Activated naive CD4-positive, alpha-beta T cell (primary cell): Measurements from ENCODE around the gene CTTN.
A peak's percentile ranks its signal among the peaks of the same experiment; 100 is the strongest.

Source experiments
- DNase-seq, 4 experiments: peaks; one replicate each; lab custom pipeline; 2025; lab: John Stamatoyannopoulos, UW

The CTTN gene

DNA sequence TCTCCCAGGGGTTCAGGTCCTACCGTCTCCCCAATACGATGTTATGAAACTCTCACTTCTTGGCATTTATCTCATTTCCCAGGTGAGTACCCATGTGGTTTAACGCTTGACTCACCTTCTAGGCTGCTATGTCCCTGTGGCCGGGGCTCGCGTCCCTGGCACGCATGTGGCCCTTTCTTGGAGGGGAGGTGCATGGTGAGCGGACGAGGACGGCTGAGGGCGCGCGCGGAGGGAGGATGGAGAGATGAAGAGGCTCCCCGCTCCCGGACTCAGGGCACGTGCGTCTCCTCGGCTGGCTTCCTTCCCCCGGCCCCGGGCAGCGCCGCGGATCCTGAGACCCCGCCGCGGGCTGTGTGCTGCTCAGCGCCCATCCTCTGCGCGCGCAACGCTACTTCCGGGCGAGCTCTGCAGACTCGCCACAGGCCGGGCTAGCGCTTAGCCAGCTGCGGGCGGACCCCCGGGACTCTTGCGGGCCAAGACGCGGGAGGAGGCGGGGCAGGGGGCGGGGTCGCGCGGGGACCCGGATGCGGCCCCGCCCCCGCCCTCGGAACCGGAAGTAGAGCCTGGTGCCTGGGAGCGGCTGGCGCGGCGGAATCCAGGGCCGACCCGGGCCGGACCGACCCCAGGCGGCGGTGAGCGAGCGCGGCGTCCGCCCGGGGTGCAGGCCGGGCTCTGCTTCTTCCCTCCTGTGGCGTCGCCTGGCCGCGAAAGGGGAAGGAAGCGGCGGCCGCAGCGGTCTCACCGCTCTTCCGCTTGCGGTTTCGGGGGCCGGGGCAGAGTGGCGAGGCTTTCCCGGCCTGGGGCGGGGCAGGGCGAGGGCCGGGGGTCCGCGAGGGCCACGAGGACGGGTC, at the start of gene CTTN:
TSS of gene CTTN (plus strand) at position 547 of the 851 bp plus-strand sequence. CDS start 8,769 bp downstream, outside the sequence.
- peak; percentile 26 to 55 (median 41) for DNase-seq

DNA sequence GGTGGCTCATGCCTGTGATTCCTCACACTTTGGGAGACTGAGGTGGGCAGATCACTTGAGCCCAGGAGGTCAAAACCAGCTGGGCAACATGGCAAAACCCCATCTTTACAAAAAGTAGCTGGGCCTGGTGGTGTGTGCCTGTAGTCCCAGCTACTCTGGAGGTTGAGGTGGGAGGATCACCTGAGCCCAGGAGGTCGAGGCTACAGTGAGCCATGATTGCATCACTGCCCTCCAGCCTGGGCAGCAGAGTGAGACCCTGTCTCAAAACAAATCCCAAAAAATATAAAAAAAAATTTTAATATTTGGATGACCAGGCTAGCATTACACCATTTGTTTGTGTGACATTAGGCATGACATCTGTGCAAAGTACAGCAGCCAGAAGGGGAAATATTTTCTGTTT, 49.7 kb upstream of the CTTN start:
- DNase-seq, result no peak

DNA sequence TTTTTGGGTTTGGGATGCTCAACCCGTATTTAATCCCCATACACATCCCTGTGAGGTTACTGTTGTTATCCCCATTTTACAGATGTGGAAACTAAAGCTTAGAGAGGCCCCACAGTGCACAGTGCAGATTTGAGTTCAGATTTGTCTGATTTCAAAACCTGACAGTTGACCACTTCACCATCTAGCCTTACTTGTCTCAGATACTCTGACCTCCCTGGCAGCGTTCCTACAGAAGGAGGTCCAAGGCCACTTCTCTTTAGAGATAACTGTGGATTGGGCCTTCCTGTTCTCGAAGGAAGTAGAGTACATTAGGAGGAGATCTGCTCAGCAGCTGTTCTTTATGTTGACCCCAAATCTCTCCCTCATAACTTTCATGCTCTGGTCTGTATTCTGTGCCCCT, 46.7 kb upstream of the CTTN start:
- no peak for DNase-seq

DNA sequence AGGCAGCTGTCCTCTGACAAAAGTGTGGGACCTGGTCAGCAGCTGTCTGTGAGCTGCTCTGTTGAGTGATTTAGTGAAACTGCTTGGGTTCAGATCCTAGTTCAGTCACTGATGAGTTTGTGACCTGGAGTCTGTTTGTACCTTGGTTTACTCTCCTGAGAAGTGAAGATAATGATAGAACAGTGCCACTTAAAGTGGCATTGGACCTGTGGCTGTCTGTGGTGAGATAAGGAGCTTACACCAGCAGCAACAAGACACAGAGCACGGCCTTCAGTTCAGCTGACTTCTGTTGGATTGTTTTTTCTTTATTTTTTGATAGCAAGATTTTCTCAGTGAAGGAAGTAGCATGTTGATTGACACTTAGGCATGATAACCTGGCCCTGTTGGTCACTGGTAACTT, 46.2 kb upstream of the CTTN start:
- no peak for DNase-seq

DNA sequence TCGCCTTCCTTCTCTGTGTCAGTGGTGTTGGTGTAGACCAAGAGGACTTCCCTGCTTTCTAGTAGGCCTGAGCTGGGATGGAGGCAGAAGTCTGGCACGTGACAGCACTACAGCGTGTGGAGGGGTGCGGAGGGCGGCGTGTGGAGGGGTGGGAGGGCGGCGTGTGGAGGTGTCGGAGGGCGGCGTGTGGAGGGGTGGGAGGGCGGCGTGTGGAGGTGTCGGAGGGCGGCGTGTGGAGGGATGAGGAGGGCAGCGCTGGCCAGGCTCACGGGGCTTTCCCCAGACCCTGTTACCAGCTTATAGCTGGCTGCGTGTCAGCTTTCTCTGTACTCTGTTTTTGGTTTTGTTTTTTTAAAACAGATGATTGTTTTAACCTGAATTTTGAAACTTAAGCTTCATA, 45.7 kb upstream of the CTTN start:
- DNase-seq, result no peak

DNA sequence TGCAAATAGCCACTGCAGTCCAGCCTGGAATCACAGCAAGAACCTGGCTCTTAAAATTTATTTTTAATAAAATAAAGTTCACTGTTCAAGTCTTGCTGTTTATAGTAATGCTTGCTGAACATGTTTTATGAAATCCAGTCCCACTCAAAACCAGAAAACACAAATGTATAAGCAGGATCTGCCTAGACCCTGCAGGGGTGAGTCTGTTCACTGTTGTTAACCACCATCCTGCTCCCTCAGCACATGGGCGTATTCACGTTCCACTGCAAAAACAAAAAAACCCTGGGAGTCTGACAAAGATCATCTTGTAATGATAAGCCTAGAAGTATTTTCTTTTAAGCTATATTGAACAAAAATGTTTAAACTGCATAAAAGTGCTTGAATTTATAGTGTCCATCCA, 45.0 kb upstream of the CTTN start:
- DNase-seq, result no peak

DNA sequence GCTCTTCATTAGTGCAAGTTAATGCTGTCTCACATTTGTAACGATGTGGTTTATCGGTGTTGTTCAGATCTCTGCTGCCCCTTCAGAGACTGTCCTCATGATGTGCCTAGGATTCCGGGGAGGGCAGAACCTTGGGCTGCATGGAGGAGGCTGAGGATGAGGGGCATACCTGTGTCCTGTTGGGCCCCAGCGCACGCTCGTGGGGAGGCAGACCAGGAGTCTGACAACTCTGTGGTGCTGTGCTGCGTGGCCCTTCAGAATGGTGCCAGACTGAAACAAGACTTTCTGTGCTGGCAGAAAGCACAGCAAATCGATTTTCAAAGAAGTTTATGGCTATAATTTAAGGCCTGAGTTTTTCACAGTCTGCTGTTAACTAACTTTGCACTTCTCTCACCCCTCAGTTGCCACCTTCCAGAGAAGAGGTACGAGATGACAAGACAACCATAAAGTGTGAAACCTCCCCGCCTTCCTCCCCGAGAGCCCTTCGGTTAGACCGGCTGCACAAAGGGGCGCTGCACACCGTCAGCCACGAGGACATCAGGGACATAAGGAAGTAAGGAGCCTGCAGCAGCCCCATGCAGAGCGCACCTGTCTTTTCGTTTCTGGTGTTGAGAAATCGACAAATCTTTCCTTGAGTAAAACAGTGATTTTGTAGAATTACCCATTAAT, 44.3 kb upstream of the CTTN start:
- DNase-seq, result no peak

DNA sequence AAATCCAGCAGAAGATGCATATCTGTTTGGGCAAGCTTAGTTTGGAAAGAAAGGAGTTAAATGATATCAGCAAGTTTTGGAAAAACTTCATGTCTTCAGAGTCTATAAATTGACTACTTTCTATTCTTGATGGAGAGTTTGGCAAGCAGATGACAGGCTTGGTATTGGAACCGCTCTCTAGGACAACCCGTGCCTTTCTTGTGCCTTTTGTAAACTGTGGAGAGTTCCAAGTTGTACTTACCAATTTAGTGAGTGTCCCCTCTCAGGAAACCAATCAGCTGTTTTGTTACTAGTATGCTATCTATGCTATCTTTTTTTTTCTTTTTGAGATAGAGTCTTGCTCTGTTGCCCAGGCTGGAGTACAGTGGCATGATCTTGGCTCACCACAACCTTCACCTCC, 43.7 kb upstream of the CTTN start:
- DNase-seq, result no peak

DNA sequence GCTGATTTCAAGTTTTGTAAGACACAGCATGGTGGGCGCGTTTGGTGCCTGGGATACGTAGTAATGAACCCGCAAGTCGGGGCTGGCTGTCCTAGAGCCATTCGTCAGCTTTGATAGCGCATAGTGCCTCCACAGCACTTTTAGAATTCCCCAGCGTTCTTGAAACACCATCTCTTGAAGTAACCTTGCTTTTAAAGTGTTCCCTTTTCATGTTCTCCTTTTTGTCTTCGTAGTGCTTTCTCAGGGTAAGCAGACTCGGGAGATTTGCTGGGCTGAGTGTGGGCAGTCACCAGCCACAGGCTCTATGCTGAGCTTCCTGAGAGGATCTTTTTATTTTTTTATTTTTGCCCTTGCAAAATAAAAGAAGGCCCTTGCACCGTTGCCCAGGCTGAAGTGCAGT, 39.6 kb upstream of the CTTN start:
- DNase-seq, result no peak

DNA sequence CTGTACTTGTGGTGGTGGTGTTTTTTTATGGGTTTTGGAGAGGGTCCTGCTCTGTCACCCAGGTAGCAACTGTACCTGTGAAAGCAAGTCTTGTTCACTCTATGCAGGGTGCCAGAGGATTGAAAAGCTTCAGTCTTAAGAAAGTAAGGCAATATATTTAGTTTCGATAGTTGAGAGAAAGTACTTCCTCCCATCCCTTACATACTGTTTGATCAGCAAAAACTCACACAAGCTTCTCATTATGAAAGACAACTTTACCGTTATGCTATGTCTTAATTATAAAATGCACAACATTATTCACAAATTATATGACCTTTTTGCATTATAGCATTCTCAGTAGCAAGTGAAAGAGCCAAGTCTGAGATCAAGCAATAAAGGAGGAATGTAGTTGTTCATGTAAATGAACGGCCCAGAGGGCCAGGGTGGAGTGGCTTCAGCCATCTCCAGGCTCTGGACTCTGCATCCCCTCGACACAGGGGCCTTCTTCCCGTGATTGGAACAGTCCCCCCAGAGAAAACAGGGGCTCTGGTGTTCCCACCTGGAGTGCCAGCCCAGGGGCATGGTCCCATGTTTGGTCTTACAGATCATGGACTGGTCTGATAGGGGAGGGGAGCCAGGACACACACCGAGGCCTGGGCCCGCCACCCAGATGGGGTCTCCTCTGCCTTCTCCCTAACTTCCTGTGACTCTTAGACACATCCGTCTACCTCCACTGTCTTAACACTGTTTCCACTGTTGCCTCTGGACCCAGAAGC, 38.7 kb upstream of the CTTN start:
- no peak for DNase-seq

DNA sequence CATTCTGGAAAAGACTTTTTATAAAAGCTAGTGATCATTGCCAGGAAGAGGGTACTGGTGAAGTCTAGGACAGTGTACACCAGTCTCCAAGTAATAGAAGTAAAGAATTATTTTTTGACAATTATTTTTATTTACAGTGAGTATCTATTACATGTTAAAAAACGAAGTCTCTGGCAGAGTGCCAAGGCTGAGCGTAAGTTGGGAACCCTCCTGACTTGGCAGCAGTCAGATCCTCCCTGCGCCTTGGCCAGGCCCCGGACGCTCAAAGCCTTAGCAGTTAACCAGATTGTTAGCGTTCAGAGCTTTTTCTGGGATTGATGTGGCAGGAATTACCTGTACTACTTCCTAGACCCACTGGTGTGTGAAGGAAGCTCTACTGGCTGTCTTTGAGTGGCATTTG, 38.1 kb upstream of the CTTN start:
- no peak for DNase-seq

DNA sequence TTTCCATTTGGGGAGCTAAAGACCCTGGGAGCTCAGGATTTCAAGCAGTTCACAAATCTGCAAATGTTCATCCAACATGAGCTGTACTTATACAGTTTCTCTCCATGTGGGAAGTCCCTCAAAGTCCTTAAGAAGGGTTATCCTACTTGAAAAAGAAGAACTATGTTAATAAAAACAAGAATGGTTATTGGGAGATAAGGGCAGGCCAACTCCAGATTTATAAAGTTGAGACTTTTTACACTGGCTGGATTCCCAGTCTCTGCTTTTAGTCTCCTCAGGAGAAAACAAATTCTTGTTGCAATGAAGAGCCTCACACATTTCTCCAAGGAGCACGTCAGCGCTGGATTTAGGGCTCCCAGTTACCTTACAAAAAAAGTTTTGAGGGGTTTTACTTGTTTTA, 34.2 kb upstream of the CTTN start:
- no peak for DNase-seq

DNA sequence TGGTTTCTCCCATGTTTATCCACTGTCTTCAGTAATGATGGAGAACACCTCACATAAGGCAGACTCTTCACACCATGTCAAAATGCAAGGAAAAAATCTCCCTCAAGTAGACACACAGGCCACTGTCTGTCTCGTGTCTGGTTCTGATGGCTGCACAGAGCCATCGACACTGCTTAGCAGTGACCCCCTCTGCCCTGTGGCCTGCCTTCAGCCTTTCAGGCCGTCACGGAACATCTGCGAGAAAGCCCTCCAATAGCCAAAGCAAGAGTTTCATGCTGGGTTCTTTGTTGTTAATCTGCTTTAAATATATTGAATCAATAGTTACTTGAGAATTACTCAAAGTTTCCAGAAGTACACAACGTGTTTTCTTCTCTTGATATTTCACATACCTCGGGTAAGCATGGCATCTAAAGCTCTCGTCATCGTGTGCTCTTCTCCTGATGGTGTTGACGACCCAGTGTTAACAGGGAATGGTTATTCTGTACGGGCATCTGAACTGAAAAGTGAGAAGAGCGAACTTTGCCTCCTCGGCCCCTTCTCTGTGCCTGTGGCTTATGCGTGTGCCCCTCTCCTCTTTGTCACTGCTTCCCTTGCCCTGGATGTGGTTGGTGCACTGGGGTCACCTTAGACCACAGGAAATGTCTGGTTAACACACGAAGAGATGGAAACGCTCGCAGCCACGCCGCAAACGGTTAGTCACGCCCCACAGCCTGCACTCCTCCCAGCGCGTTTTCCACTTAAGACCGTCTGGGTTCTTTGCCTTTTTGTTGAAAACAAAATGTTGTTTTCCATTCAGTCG, 33.4 kb upstream of the CTTN start:
- DNase-seq, result peak in 2 of 4 experiments; percentile 6 to 20

DNA sequence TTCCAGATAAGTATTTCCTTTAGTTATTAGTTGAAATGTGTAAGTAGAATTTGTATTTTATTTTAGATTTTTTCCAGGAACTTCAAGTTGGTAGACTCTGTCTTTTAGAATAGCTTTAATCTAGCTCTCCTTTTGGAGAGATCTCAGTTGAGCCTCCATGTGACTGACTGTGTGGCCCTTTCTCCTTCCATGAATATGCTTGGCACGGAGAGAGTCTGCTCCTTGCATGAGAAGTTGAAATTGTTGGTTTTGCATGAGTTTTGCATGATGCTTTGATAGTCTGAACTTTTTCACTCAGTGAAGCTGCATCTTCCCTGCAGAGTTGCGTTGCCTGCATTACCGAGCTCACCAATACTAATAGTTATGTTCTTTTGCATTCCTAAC, 32.8 kb upstream of the CTTN start:
- no peak for DNase-seq

DNA sequence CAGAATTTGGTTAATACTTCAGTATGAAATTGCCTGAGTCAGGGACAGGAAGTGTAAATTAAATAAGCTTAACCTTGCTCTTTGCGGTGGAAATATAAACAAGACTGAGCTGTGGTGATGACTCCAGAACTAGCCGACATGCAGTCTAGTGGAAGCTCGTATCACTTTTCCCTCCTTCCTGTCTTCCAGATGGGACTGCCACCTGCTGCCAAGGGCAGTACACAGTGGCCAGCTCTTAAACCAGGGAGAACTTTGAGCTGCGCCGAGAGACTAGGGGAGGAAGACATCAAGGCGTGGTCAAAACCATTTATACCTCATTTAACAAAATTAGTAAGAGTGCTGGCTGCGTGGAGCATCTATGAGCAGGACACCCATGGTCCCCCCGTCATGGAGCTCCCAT, 31.3 kb upstream of the CTTN start:
- no peak for DNase-seq

DNA sequence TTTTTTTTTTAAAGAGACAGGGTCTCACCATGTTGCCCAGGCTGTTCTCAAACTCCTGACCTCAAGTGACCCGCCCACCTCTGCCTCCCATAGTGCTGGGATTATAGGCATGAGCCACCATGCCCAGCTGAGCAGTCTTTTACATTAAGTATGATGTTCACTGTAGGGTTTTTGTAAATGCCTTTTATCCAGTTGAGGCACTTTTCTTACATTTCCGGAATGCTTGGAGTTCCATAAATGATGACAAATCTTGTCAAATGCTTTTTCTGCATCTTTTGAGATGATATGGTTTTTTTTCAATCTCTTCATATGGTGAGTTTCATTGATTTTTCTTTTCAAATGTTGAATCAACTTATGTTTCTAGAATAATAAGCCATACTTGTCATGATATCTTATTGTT, 29.4 kb upstream of the CTTN start:
- DNase-seq, result no peak

DNA sequence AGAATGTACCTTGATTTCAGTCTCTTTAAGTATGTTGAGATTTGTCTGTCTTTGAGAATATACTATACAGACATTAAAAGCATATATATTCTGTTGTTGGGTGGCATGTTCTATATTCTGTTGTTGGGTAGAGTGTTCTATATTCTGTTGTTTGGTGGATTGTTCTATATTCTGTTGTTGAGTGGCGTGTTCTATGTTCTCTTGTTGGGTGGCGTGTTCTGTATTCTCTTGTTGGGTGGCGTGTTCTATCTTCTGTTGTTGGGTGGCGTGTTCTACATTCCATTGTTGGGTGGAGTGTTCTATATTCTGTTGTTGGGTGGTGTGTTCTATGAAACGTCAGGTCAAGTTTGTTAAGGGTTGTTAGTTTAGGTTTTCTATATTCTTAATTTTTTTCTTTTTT, 27.1 kb upstream of the CTTN start:
- DNase-seq, result no peak

DNA sequence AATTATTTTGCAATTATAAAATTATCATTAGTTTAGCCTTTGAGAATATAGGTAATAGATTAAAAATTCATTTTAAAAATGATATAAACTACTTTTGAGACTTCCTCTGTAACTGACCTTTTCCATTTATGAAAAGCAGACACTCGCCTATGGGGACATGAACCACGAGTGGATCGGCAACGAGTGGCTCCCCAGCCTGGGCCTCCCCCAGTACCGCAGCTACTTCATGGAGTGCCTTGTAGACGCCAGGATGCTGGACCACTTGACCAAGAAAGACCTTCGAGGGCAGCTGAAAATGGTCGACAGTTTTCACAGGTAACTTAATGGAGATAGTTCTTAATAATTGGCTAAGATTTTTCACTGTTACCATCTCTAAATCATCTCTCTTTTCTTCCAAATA, 26.3 kb upstream of the CTTN start:
- DNase-seq, result no peak

DNA sequence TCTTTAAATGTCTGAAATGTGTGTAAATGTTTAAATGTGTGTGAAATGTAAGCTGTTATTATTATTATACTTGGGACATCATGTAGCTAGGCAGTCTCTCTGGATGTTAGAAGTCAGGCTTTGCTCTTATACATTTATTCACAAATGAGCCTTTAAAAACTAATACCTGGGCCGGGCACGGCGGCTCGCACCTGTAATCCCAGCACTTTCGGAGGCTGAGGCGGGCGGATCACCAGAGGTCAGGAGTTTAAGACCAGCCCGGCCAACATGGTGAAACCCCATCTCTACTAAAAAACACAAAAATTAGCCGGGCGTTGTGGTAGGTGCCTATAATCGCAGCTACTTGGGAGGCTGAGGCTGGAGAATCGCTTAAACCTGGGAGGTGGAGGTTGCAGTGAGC, 21.7 kb upstream of the CTTN start:
- no peak for DNase-seq

DNA sequence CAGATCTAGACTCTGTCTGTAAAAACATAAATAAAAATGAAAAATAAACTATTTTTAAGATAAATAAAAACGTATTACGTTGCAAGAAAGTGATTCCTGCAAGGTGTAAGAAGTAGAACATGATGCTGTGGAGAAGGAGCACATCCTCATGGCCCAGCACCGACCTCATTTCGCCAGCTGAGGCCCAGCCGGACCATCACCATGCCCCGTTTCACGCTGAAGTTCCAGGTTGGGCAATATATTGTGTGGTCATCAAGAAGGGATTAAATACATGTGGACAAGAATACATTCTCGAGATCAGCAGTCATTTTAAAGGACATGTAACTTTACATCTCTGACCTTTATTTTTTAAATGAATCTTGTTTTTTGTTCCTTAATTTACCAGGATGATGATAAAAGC, 20.7 kb upstream of the CTTN start:
- DNase-seq, result no peak

DNA sequence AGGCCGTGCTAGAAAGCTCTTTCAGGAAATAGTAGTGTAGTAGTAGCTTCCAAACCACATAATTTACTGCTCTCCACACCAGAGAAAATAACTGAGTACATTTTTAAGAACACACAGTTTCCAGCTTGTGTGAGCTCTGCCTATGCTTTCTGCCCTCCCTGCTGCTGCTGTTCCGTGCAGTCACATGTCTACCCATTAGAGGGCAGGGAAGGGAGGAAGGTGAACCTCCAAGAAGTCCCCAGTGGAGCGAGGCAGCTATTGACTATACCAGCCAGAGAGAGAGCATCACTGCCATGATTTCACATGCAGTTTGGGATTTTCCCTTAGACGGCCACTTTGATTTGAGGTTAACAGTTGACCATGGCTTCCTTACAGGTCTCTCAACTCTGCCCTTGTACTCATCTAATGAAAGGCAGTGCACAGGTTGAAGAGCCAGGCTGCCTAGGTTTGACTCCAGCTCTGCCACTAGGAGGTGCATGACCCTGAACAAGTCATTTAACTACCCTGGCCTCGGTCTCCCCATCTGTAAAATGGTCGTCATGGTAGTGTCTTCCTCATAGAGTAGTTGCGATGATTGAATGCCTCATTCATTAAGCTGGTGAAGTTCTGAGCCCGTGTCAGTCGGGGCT, 19.7 kb upstream of the CTTN start:
- DNase-seq, result no peak

DNA sequence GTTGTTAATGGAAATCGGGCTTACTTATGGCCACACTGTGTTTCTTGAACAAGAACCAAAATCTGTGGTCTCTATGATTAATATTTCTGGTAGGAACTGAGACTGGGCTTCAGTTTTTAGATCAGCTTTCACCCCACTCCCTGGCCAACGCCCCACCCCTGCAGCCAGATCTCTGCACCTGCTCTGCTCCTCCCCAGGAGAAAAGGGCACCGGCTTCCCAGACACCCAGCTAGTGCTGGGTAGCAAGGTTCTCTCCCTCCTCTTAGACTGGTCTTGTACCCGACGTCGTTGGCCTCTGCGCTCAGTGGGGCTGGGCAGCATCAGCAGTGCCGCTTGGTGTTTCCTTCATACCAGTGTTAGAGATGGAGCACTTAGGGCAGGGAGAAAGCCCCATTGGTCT, 17.0 kb upstream of the CTTN start:
- DNase-seq, result no peak
